IPS-NIHi11 (cell line): Measurements from ENCODE around the gene MRPS18B.

Source experiments
- DNase-seq: peaks from one replicate; pipeline ENCODE4 v3.0.0; 2012; ENCODE audit warnings: mixed read lengths, low spot score

The MRPS18B gene

GRCh38 chr6:30617565-30618269, at the start of gene MRPS18B:
TSS of gene MRPS18B (plus strand) at chr6:30617840. CDS start at chr6:30617866, 26 bp downstream.
- DNase-seq = peak; percentile 88

- no peak for DNase-seq
Measured at GRCh38 chr6:30568245-30568644, 49.4 kb upstream of the MRPS18B start.

- DNase-seq = no peak
Measured at GRCh38 chr6:30570263-30570662, 47.4 kb upstream of the MRPS18B start.

- DNase-seq = no peak
Measured at GRCh38 chr6:30570740-30571074, 46.9 kb upstream of the MRPS18B start.

- DNase-seq = peak; percentile 99
Measured at GRCh38 chr6:30571075-30571761, 46.4 kb upstream of the MRPS18B start, which contains the start of gene ABCF1. TSS of gene ABCF1 (plus strand) at chr6:30571442. CDS start at chr6:30571488, 46 bp downstream.

GRCh38 chr6:30571762-30572082, 45.9 kb upstream of the MRPS18B start:
- DNase-seq = peak; percentile 21

GRCh38 chr6:30572148-30572547, 45.5 kb upstream of the MRPS18B start:
- DNase-seq = no peak

- DNase-seq = no peak
Measured at GRCh38 chr6:30573113-30573512, 44.5 kb upstream of the MRPS18B start.

- DNase-seq = no peak
Measured at GRCh38 chr6:30578051-30578450, 39.6 kb upstream of the MRPS18B start.

- DNase-seq = no peak
Measured at GRCh38 chr6:30583921-30584320, 33.7 kb upstream of the MRPS18B start.

- no peak for DNase-seq
Measured at GRCh38 chr6:30589754-30590358, 27.8 kb upstream of the MRPS18B start.

- no peak for DNase-seq
Measured at GRCh38 chr6:30590509-30590908, 27.1 kb upstream of the MRPS18B start.

GRCh38 chr6:30591008-30591407, 26.6 kb upstream of the MRPS18B start:
- DNase-seq = peak; percentile 43

- DNase-seq = no peak
Measured at GRCh38 chr6:30592287-30592686, 25.4 kb upstream of the MRPS18B start.

GRCh38 chr6:30597315-30598144, 20.1 kb upstream of the MRPS18B start:
- DNase-seq = peak; percentile 84

GRCh38 chr6:30598912-30599624, 18.6 kb upstream of the MRPS18B start:
- no peak for DNase-seq

GRCh38 chr6:30599625-30600324, 17.9 kb upstream of the MRPS18B start:
- DNase-seq = no peak

GRCh38 chr6:30600451-30600961, 17.1 kb upstream of the MRPS18B start:
- no peak for DNase-seq

- DNase-seq = no peak
Measured at GRCh38 chr6:30601436-30601814, 16.2 kb upstream of the MRPS18B start.

GRCh38 chr6:30601815-30602641, 15.6 kb upstream of the MRPS18B start:
- DNase-seq = no peak
